MV-4-11 (cell line): ENCODE measurements around the gene ABCA7.
A peak's percentile ranks its signal among the peaks of the same experiment; 100 is the strongest.

ENCODE experiments used
- DNase-seq: peaks from one replicate; lab custom pipeline; 2025; lab: John Stamatoyannopoulos, UW

The ABCA7 gene

DNA sequence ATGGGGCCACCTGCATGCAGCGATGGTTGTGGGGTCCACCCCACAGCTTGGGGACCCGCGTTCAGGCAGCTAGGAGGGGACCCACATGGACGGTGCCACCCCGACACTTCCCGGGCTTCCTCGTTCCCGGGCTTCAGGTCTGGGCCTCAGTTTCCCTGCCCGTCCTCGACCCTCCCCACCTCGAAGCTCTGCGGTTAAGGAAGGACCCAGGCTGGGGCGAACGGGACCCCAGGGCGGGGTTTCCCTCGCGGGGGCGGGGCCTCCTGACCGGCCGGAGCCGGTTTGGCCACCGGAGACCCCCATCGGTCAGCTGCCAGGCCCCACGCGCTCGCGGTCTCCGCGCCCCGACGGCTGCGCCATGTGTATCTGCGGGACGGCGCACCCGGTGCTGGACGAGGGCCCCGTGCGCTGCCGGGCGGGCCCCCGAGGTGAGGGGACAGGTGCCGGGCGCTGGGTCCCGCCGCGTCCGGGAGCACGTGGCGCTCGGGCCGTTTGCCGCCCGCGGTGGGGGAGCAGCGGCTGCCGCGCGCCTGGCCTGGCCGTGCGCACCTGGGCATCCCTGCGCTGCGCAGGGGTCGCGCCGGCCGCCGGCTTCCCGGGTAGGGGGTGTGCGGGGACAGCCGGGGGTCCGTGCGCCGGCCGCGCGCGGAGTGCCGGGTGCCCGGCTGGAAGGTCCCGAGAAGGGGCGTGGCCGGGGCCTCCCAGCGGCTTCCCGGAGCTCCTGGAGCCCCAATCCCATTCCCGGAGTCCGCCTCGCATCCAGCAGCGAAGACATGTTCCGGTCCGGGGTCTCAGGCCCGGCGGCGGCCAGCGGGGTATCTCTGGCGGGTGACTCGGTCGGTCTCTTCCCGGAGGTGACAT is 31.3 kb downstream of the ABCA7 start:
- DNase-seq: no peak

GRCh38 chr19:1072371-1073015 is 32.6 kb downstream of the ABCA7 start:
- DNase-seq: no peak

DNA sequence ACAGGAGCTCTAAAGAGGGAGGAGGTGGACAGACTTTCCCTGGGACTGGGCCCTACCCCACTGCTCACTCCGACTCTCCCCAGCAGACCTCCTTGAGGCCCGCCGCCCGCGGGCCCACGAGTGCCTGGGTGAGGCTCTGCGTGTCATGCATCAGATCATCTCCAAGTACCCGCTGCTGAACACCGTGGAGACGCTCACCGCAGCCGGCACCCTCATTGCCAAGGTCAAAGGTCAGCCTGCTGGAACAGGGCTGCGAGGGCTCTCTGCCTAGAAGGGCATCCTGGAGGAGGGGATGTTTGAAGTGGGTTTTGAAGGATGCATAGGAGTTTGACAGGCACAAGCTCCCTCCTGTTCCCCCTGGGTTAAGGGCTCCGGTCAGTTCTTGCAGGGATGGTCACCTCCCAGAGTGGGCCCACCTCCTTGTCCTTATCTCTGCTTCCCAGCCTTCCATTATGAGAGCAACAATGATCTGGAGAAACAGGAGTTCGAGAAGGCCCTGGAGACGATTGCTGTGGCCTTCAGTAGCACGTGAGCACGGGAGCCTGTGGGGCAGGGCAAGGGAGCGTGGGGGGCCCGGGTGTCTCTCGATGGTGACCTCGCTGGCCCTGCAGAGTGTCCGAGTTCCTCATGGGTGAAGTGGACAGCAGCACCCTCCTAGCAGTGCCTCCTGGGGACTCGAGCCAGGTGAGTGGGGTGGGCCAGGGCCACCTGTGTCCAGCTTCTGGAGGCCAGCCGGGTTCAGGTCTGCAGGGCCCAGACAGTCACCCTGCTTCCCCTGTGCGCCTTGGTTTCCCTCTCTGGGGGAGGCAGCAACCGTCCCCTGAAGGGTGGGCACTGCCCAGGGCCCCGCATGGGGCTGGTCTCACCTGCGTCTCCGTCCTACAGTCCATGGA is 33.4 kb downstream of the ABCA7 start:
- DNase-seq: no peak

DNA sequence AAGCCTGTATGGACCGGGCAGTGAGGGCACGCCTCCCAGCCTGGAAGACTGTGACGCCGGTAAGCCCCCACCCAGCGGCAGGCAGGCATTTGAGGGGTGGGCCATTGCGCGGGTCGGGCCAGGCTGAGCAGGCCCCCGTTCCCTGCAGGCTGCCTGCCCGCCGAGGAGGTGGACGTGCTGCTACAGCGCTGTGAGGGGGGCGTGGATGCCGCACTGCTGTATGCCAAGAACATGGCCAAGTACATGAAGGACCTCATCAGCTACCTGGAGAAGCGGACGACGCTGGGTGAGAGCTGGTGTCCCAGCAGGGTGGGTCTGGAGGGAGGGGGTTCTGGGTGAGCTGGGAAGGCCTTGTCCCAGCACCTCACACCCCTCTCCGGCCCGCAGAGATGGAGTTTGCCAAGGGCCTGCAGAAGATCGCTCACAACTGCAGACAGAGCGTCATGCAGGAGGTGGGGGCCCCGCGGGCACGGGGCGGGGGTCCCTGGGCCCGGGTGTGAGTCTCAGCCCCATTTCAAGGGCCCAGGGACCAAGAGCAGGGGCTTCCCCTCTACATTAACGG is 34.1 kb downstream of the ABCA7 start:
- DNase-seq: no peak

GRCh38 chr19:1074544-1075283 is 34.8 kb downstream of the ABCA7 start:
- peak; percentile 83 for DNase-seq

DNA sequence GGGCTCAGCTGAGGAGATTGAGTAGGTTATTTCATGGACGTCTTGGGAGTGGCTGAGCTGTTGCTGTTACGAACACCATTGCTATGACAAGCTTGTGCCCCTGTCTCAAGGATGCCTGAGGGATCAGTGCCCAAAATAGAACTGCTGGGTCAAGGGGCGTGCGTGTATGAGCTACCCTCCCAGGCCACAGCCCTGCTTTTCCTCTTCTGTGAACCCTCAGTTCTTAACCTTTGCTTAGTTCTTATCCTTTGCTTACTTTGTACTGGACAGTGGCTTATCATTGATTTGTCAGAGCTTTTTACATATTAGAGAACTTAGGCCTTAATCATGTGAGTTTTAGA is 36.1 kb downstream of the ABCA7 start:
- DNase-seq: no peak

- peak; percentile 96 for DNase-seq
Measured at GRCh38 chr19:1076951-1077350, 37.0 kb downstream of the ABCA7 start.

DNA sequence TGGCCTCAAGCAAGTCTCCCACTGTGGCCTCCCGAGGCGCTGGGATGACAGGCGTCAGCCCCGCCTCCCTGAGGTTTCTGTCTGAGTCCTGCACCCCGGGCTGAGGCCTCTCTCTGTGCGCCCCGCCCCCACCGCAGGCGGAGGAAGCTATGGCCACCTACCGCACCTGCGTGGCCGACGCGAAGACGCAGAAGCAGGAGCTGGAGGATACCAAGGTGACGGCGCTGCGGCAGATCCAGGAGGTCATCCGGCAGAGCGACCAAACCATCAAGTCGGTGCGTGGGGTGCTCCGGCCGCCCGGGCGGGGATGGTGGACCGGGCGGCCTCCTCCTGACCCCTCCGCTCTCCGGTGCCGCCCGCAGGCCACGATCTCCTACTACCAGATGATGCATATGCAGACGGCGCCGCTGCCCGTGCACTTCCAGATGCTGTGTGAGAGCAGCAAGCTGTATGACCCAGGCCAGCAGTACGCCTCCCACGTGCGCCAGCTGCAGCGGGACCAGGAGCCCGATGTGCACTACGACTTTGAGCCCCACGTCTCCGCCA is 39.7 kb downstream of the ABCA7 start:
- DNase-seq: no peak

DNA sequence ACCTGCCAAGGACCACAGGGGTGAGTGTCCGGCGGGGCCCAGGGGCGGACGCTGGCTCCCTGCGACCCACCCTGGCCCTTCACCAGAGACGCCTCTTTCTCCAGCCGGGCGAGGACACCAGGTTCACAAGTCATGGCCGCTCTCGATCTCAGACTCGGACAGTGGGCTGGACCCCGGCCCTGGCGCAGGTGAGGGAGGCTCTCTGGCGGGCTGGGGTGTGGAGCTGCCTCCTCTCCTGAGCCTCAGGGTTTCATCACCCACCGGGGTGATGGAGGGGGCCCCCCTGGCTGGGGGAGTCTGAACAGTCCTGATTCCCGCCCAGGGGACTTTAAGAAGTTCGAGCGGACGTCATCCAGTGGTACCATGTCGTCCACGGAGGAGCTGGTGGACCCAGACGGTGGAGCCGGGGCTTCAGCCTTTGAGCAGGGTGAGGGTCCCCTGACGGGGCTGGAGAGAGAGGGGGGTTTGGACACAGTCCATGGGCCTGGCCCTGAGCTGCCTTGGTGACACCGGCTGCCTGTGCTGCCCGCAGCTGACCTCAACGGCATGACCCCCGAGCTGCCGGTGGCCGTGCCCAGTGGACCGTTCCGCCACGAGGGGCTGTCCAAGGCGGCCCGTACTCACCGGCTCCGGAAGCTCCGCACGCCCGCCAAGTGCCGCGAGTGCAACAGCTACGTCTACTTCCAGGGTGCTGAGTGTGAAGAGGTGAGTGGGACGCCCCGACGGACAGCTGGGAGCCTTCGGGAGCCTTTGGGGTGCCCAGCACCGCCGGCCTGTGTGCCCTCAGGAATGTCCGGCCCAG is 40.7 kb downstream of the ABCA7 start:
- no peak for DNase-seq

- no peak for DNase-seq
Measured at GRCh38 chr19:1081301-1082164, 41.6 kb downstream of the ABCA7 start.

DNA sequence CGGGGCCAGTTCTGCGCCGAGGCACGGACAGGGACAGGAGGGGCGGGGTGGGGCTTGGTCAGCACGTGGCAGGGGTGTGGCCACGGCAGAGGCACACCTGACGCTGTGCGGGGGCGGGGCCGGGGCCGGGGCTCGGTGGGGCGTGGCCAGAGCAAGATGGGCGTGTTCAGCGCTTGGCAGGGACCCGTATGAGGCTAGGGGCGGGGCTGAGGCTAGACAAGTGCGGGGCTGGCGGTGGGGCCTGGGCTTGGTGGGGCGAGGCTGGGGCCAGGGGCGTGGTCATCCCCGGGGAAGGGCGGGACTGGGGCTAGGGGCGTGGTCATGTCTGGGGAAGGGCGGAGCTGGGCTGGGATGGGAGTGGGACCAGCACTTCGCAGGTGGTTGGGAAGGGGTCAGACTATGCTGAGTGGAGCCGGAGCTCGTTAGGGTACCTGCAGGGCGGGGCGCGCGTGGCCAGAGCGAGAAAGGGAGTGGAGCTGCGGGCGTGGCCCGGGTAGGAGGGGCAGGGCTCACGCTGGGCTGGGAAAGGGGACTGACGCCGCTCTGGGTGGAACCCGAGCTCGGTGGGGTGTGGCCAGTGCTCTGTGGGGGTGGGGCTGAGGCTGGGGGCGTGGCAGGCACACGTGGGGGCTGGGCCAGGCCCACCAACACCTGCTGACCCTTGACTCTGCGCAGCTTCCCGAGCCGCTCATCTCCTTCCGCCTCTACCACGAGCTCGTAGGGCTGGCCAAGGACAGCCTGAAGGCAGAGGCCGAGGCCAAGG is 42.4 kb downstream of the ABCA7 start:
- DNase-seq: peak; percentile 53

DNA sequence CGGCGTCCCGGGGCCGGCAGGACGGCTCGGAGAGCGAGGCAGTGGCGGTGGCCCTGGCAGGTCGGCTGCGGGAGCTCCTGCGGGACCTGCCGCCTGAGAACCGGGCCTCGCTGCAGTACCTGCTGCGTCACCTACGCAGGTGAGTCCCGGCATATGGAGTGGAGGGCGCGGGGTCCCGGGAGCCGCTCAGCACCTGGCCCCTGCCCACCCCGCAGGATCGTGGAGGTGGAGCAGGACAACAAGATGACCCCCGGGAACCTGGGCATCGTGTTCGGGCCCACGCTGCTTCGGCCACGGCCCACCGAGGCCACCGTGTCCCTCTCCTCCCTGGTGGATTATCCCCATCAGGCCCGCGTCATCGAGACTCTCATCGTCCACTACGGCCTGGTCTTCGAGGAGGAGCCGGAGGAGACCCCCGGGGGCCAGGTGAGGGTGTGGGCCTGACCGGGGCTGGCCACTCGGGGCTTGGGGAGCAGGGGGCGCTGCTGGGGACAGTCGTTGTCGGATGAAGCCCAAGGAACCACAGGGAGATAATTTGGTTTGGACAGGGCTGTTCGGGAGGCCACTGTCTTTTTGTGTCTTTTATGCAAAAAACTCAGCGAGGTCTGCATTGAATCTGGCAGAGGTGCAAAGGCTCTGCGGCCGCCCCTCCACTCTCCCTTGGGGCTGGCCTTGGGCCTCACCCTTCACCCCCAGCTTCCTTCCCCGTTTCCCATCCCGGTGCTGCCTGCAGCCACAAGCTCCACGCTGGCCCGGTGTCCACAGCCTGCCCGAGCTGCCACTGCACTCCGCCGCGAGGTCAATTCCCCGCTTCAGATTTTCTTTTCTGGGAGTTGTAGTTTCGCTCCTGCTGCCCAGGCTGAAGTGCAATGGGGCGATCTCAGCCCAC is 43.3 kb downstream of the ABCA7 start:
- no peak for DNase-seq

DNA sequence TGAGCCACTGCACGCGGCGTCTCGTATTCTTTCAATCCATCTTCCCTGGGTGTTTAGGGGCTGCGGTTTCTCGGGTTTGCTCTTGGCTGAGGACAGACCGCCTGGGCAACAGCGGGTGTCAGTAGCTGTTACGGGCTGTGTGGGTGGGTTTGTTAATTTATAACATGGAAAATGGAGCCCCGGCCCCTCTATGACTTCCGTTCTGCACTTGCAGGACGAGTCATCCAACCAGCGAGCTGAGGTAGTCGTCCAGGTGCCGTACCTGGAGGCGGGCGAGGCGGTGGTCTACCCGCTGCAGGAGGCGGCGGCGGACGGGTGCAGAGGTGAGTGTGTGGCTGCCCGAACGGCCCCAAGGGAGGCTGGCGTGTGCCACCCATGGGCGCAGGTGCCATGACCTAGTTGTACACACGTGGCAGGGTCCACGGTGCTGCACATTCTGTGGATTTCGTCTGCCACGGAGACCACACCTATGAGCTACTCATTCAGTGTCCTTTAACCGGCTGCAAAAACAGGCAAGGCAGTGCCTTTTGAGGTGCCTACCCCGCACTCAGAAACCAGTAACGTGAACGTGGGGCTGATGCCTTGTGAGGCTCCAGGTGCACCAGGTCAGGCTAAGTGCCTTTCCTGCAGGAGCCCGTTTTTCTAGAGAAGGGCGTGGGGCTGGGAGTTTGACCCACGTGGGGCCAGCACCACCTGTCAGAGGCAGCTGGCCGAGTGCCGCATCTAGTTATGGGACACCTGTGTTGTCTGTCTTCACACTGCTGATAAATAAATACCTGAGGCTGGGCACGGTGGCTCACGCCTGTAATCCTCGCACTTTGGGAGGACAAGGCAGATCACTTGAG is 44.3 kb downstream of the ABCA7 start:
- DNase-seq: no peak

DNA sequence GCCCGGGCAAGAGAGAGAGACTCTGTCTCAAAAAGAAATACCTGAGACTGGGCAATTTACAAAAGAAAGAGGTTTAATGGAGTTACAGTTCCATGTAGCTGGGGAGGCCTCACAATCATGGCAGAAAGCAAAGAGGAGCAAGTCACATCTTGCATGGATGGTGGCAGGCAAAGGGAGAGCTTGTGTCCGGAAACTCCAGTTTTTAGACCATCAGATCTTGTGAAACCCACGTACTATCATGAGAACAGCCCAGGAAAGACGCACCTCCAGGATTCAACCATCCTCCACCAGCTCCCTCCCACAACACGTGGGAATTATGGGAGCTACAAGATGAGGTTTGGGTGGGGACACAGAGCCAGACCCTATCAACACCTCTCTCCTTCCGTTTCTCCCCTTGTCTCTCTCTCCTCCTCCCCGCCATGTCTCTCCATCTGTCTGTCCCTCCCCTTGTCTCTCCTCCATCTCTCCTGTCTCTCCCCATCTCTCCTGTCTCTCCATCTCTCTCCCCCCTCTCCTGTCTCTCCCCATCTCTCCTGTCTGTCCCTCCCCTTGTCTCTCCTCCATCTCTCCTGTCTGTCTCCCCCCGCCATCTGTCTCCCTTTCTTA is 45.2 kb downstream of the ABCA7 start:
- no peak for DNase-seq

DNA sequence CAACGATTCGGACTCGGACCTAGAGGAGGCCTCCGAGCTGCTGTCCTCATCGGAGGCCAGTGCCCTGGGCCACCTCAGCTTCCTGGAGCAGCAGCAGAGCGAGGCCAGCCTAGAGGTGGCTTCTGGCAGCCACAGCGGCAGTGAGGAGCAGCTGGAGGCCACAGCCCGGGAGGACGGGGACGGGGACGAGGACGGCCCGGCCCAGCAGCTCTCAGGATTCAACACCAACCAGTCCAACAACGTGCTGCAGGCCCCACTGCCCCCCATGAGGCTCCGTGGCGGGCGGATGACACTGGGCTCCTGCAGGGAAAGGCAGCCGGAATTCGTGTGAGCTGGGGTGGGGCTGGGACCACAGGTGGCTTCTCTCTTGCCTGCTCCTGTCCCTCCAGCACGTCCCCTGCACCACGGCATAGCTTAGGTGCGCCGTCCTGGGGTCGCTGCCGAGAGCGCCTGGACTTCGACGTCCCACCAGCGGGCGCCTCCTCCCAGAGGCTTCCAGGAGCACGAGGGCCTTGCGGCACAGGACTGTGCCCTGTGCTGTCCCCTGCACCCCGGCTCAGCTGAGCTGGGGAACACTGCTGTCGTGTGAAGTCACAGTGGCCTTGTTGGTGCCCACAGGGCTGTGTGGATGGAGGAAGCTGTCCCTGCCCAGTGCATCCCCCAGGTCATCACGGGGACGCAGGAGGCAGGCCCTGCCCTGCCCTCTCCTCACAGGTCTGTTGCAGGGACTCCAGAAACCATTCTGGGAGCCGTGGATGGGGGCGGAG is 46.0 kb downstream of the ABCA7 start:
- no peak for DNase-seq

DNA sequence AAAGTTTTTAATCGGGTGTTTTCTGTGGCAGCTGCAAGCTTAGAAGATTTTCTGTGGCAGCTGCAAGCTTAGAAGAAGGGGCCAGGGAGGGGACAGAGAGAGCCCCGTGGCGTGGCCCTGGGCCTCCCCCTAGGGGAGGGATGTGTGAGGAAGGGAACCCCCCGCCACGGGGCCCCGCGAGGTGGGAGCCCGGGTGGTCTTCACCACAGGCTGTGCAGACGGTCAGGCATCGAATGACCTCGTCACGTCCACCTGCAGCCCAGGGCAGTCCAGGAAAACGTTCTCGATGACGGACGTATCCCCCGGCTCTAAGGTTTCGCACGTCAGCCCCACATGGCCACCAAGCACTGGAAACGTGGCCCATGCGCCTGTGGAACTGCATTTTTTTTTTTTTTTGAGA is 46.7 kb downstream of the ABCA7 start:
- DNase-seq: no peak
